Fibroblast of the aortic adventitia (primary cell): ENCODE results near the gene PRR19. TPM values are rescaled to one million over a fixed set of nuclear protein-coding genes. Genes with fewer than 3 reads are reported as not detected.

Source experiments
- DNase-seq: peaks from one replicate; pipeline ENCODE4 v3.0.0-alpha.2; 2010; ENCODE audit warnings: low read depth
- H3K4me3 ChIP-seq: 2 replicates; pipeline ENCODE4 v1.5.1; 2011; ENCODE audit warnings: low read depth, mild to moderate bottlenecking, control low read depth, low read length, moderate library complexity
- total RNA-seq: library from RNA; depleted of rRNA; stranded (reverse); fragments of >200 nt; gene quantifications from 2 replicates; pipeline ENCODE4 v1.2.3, GENCODE V29; 2012; ENCODE audit warnings: low replicate concordance
- TF ChIP-seq, protein P1 (sequence below): IDR thresholded peaks from 2 replicates; pipeline ENCODE4 v1.5.1; 2011; ENCODE audit warnings: mild to moderate bottlenecking, low read length, control low read depth, inconsistent platforms; ENCODE audit not compliant: insufficient read depth

Gene PRR19
- total RNA-seq, 1 donor = 1.1 TPM

DNA sequence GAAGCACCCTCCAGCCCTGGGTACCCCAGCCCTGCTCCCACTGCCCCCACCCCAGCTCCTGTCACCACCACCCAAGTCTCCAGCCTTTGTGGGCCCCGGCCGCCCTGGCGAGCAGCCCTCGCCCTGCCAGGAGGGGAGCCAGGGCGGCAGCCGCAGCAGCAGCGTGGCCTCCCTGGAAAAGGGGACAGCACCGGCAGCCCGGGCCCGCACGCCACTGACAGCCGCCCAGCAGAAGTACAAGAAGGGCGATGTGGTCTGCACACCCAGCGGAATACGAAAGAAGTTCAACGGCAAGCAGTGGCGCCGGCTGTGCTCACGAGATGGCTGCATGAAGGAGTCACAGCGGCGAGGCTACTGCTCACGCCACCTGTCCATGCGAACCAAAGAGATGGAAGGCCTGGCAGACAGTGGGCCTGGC lies 28.9 kb upstream of the PRR19 start:
- TF ChIP-seq, protein P1, sequence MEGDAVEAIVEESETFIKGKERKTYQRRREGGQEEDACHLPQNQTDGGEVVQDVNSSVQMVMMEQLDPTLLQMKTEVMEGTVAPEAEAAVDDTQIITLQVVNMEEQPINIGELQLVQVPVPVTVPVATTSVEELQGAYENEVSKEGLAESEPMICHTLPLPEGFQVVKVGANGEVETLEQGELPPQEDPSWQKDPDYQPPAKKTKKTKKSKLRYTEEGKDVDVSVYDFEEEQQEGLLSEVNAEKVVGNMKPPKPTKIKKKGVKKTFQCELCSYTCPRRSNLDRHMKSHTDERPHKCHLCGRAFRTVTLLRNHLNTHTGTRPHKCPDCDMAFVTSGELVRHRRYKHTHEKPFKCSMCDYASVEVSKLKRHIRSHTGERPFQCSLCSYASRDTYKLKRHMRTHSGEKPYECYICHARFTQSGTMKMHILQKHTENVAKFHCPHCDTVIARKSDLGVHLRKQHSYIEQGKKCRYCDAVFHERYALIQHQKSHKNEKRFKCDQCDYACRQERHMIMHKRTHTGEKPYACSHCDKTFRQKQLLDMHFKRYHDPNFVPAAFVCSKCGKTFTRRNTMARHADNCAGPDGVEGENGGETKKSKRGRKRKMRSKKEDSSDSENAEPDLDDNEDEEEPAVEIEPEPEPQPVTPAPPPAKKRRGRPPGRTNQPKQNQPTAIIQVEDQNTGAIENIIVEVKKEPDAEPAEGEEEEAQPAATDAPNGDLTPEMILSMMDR = no peak
- H3K4me3 ChIP-seq = no peak overlapping the region
- no peak for DNase-seq

DNA sequence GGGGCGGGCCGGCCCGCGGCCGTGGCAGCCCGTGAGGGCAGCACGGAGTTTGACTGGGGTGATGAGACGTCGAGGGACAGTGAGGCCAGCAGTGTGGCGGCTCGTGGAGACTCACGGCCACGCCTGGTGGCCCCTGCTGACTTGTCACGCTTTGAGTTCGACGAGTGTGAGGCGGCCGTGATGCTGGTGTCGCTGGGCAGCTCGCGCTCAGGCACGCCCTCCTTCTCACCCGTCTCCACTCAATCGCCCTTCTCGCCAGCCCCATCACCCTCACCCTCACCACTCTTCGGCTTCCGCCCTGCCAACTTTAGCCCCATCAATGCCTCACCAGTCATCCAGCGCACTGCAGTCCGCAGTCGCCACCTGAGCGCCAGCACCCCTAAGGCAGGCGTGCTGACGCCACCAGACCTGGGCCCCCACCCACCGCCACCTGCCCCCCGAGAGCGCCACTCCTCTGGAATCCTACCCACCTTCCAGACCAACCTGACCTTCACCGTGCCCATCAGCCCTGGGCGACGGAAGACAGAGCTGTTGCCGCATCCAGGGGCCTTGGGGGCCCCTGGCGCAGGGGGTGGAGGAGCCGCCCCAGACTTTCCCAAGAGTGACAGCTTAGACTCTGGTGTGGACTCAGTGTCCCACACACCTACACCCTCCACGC lies 28.4 kb upstream of the PRR19 start:
- TF ChIP-seq, protein P1 = no peak
- no peak for DNase-seq
- H3K4me3 ChIP-seq = no peak overlapping the region

DNA sequence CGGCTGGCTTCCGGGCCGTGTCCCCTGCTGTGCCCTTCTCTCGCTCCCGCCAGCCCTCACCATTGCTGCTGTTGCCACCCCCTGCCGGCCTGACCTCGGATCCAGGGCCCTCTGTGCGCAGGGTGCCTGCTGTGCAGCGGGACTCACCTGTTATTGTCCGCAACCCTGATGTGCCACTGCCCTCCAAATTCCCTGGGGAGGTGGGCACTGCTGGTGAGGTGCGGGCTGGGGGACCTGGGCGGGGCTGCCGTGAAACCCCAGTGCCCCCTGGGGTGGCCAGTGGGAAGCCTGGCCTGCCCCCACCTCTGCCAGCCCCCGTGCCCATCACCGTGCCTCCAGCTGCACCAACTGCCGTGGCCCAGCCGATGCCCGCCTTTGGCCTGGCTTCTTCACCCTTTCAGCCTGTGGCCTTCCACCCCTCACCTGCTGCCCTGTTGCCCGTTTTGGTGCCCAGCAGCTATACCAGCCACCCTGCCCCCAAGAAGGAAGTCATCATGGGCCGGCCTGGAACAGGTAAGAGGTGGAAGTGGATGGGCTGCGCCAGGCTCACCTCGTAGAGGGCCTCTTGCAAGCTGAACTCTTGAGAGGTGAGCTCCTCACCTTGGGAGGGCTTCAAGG lies 27.8 kb upstream of the PRR19 start:
- DNase-seq = no peak
- no peak overlapping the region for H3K4me3 ChIP-seq
- TF ChIP-seq, protein P1 = no peak

DNA sequence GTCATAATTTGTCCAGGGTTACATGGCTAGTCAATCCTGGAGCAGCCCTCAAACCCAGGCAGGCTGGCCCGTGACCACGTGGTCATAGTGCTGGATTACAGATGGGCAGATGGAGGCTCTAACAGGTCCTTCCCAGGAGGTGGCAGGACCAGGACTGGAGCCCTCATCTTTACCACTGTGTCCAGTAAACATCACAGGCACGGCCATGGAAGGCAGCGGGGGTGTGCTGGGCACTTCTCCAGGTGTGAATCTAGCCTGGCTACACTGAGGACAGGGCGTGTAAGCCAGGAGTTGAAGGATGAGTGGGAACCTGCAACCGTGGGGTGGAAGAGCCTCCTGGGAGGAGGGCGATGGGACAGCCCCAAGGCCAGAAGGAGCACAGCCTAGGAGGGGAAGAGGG lies 26.8 kb upstream of the PRR19 start:
- TF ChIP-seq, protein P1 = no peak
- DNase-seq = no peak
- H3K4me3 ChIP-seq = peak overlapping the region; percentile 25

DNA sequence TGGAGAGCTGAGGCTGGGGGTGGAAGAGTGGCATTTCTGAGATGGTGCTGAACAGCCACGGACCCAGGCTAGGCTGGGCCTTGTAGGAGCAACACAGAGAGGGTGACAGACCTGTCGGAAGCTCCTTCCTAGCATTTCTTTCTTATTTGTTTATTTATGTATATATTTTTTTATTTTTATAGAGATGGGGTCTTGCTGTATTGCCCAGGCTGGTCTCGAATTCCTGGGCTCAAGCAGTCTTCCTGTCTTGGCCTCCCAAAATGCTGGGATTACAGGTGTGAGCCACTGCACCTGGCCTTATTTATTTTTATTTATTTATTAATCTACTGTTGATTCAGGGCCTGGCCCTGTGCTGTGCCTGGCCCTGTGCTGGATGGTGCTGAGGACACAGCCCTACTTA lies 26.4 kb upstream of the PRR19 start:
- TF ChIP-seq, protein P1 = no peak

DNA sequence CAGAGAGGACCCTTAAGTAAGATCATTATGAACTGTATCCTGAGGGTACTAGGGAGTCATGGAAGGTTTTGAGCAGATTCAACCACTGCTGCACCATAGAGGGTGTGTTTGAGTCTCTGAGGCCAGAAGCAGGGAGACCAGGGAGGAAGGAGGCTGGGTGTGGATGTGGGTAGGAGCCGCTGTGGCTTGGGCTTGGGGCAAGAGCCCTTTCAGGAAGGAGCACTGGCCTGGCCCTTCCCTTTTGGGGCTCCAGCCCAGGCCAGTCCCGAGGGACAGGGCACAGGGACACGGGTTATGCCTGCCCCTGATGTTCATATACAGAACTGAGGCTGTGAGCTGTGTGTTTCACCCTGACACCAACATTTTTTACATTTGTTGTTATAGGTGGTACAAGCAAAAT lies 25.6 kb upstream of the PRR19 start:
- no peak overlapping the region for H3K4me3 ChIP-seq
- TF ChIP-seq, protein P1 = no peak
- DNase-seq = no peak

More for the DNA sequence above, 26.4 kb upstream of the PRR19 start:
- no peak for DNase-seq
- peak overlapping the region; percentile 17 for H3K4me3 ChIP-seq
